Cardiac muscle cell (in vitro differentiated cells and primary cell): Measurements from ENCODE around the gene GMEB1. TPM values are rescaled to one million over a fixed set of nuclear protein-coding genes. Genes with fewer than 3 reads are reported as not detected.

Source experiments
- DNase-seq, 2 donors: peaks; one replicate each; pipeline versions ENCODE4 v3.0.0 to v3.0.0-alpha.2; 2010 to 2017; ENCODE audit warnings: low read depth in 1 of 2, low spot score in 1 of 2
- H3K27ac ChIP-seq: fragments of 200-600 bp; sonication (generic); 2 replicates; pipeline ENCODE4 v1.5.1; 2016
- H3K27me3 ChIP-seq: fragments of 200-600 bp; sonication (generic); 2 replicates; pipeline ENCODE4 v1.6.0; 2016; ENCODE audit warnings: control low read depth
- H3K36me3 ChIP-seq: fragments of 200-600 bp; sonication (generic); 2 replicates; pipeline ENCODE4 v1.5.1; 2016; ENCODE audit warnings: control low read depth
- H3K4me1 ChIP-seq: fragments of 200-600 bp; sonication (generic); 2 replicates; pipeline ENCODE4 v1.8.1; 2017; ENCODE audit warnings: low read depth, mild to moderate bottlenecking, mixed run types
- H3K4me3 ChIP-seq: fragments of 200-600 bp; sonication (generic); 2 replicates; pipeline ENCODE4 v1.5.1; 2016; ENCODE audit warnings: mild to moderate bottlenecking
- H3K9me3 ChIP-seq: fragments of 200-600 bp; sonication (generic); 2 replicates; pipeline ENCODE4 v1.5.1; 2017; ENCODE audit warnings: low read depth, mild to moderate bottlenecking, control low read depth
- polyA plus RNA-seq: library from polyadenylated mRNA; unstranded; fragments of >200 nt; fragmentation: Nextera tagmentation; extraction: Ambion mirVana; gene quantifications from 2 replicates; pipeline ENCODE4 v1.2.1, GENCODE V29; 2016
- total RNA-seq: library from RNA; depleted of rRNA; stranded (reverse); fragments of >200 nt; gene quantifications from 2 replicates; pipeline ENCODE4 v1.2.3, GENCODE V29; 2016
- TF ChIP-seq, protein P1 (sequence below): IDR thresholded peaks from 2 replicates; pipeline ENCODE4 v1.5.1; 2012; ENCODE audit warnings: low read depth, mild to moderate bottlenecking, low read length

Gene GMEB1
- total and polyA plus RNA-seq, 2 experiments from 2014 or later = 7.5 to 7.6 TPM

DNA sequence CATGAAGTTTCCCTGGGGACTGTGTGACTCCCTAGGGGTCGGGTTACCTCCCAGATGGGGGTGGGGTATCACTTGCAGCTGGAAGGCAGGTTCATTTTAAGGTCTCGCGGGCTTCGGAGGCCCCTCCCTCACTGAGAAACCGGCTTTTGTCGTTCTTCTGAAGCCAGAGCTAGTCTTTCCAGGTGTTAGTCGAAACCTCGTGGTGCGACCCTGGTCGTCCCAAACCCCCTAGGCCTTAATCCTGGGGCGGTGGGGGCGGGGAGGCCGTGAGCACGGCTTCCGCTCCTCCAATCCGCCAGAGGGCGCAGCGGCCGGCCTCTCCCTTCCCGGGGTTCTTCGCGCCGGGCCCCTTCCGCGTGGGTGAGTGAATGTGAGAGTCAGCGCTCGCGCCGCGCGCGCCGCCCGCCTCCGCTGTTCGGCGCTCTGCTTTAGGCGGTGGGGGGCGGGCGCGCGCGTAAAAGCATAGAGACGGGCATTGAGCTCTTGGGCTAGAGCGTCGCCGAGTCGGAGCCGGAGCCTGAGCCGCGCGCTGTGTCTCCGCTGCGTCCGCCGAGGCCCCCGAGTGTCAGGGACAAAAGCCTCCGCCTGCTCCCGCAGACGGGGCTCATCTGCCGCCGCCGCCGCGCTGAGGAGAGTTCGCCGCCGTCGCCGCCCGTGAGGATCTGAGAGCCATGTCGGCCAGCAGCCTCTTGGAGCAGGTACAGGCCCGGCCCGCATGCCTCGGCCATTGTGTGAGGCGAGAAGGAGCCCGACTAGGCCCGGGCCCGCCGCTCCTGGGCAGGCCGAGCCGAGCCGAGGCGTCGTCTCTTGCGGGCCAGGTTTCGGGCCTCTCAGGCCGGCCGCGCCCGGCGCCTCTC, 68.1 kb downstream of the GMEB1 start, which contains the start of gene YTHDF2:
Gene YTHDF2 (plus strand): TSS at position 491 of the 857 bp plus-strand sequence. CDS start 181 bp downstream, at position 672.
- DNase-seq = peak; percentile 99
- Histone ChIP-seq H3K4me1 (peaks cover 21% of the 10 kb centered on the region), H3K9me3 (no peaks in the 10 kb centered on the region), H3K36me3 (peaks cover 27% of the 10 kb centered on the region), H3K27me3 (no peaks in the 10 kb centered on the region), H3K4me3 (peak within 1 kb of the TSS; percentile 91), H3K27ac (peak within 1 kb of the TSS; percentile 99)
- TF ChIP-seq, protein P1, sequence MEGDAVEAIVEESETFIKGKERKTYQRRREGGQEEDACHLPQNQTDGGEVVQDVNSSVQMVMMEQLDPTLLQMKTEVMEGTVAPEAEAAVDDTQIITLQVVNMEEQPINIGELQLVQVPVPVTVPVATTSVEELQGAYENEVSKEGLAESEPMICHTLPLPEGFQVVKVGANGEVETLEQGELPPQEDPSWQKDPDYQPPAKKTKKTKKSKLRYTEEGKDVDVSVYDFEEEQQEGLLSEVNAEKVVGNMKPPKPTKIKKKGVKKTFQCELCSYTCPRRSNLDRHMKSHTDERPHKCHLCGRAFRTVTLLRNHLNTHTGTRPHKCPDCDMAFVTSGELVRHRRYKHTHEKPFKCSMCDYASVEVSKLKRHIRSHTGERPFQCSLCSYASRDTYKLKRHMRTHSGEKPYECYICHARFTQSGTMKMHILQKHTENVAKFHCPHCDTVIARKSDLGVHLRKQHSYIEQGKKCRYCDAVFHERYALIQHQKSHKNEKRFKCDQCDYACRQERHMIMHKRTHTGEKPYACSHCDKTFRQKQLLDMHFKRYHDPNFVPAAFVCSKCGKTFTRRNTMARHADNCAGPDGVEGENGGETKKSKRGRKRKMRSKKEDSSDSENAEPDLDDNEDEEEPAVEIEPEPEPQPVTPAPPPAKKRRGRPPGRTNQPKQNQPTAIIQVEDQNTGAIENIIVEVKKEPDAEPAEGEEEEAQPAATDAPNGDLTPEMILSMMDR = peak; percentile 86

DNA sequence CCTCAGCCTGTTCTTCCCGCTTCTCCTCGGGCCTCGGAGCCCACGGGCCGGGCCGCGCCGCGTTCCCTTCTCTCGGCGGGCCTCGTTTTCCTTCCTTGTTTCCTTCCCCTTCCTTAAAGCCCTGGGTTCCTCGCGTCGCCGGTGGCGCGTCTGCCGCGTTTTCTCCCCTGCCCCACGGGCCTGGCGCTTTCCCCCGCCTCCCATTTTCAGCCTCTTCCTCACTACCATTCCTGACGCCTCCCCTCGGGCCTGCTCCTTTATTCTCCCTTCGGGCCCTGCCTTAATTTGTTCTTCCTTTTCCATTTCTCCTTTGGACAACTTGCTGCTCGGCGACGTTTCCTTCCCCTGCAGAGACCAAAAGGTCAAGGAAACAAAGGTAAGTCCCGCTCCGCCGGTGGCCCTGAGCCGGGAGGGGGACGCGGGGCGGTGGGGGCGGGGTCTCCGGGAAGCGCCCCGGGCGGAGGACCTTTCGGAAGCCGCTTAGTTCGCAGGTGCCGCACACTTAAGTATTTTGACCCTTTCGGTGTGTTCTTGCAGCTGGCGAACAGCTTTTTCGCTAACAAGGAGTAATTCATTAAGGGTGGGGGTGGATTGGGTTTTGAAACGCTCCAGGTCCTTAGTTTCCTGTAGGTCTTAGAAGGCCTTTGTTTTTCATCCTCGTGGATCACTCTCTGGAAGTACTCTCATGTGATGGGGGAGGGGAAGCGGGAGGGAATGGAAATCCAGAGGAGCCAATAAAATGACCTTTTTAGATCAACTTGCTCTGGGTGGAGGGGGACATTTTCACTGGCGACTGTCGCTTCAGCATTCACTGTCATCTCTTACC, 68.9 kb downstream of the GMEB1 start:
- Histone ChIP-seq H3K27ac (peak overlapping the region; percentile 99), H3K4me3 (peak overlapping the region; percentile 91), H3K27me3 (no peaks in the 10 kb centered on the region), H3K4me1 (peaks cover 21% of the 10 kb centered on the region), H3K36me3 (peaks cover 34% of the 10 kb centered on the region), H3K9me3 (no peaks in the 10 kb centered on the region)
- DNase-seq = peak; percentile 59 to 72
- TF ChIP-seq, protein P1 = no peak

DNA sequence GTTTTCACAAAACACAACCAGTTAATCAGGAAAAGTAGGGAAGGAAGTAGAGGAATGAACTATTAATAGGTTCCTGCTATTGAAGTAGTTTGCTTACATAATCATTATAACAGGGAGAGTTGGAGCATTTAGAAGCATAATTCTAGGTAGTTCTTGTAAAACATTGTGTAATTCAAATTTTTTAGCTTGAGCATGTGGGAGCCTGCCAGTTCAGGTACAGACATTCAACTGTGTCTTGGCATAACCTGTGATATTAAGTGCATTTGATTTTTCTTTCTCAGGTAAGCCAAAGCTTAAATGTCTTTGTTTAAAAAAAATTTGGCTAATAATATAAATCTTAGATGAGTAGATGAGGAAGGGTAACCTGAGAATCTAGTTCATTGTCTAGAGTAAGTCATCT, 71.5 kb downstream of the GMEB1 start:
- TF ChIP-seq, protein P1 = no peak
- Histone ChIP-seq H3K4me1 (peaks cover 35% of the 10 kb centered on the region), H3K9me3 (no peaks in the 10 kb centered on the region), H3K27me3 (no peaks in the 10 kb centered on the region), H3K27ac (no peak overlapping the region), H3K36me3 (peaks cover 59% of the 10 kb centered on the region), H3K4me3 (no peak overlapping the region)
- no peak for DNase-seq

DNA sequence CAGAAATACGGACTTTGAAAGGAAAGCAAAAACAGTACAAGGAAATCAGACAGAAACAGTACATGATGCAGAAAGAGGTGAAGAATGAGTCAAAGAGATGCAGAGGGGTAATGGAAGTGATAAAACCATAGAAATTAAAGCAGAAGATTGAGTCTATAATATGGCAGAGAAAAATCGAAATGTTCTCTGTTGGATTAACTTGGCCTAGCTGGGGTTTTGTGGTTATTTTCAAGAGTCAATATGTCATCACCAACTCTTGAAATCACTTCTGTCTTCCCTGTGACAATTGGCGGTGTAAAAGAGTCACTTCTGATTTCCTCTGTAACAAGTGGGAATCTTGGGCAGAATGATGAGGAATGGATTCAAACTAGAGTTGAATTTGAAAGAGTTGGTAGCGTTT, 75.6 kb downstream of the GMEB1 start:
- no peak for DNase-seq
- no peaks in the 10 kb centered on the region for H3K27me3 ChIP-seq
- no peak overlapping the region for H3K4me3 ChIP-seq
- no peaks in the 10 kb centered on the region for H3K9me3 ChIP-seq
- peaks cover 59% of the 10 kb centered on the region for H3K36me3 ChIP-seq
- H3K27ac ChIP-seq = no peak overlapping the region
- TF ChIP-seq, protein P1 = no peak
- peaks cover 18% of the 10 kb centered on the region for H3K4me1 ChIP-seq

DNA sequence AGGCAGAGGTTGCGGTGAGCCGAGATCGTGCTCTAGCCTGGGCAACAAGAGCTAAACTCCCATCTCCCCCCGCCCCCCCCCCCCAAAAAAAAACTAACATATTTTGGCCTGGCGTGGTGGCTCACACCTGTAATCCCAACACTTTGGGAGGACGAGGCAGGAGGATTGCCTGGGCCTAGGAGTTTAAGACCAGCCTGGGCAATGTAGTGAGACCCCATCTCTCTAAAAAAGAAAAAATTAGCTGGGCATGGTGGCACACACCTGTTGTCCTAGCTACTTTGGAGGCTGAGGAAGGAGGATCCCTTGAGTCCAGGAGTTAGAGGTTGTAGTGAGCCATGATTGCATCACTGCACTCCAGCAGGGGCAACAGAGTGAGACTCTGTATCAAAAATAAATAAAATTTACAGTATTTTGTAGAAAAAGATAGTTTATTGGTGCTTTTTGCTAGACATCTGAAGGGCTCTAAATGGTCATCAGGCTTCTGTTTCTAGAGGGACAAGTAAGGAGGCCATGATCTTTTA, 77.1 kb downstream of the GMEB1 start:
- Histone ChIP-seq H3K27me3 (no peaks in the 10 kb centered on the region), H3K4me1 (peaks cover 14% of the 10 kb centered on the region), H3K36me3 (peaks cover 45% of the 10 kb centered on the region), H3K9me3 (no peaks in the 10 kb centered on the region), H3K4me3 (no peak overlapping the region), H3K27ac (no peak overlapping the region)
- no peak for DNase-seq
- TF ChIP-seq, protein P1 = no peak
